GM19395 (cell line): ENCODE data around the gene CDH24.

Experiments
- ATAC-seq: cut with Tn5 transposase; IDR thresholded peaks from one replicate; pipeline ENCODE4 v1.9.1; 2021; ENCODE audit warnings: mild to moderate bottlenecking, moderate library complexity; ENCODE audit not compliant: unreplicated experiment

Gene CDH24

GRCh38 chr14:23045419-23046357, 11.6 kb downstream of the CDH24 start:
- ATAC-seq, result no peak

- ATAC-seq, result no peak
Observed at GRCh38 chr14:23044840-23045239, 12.5 kb downstream of the CDH24 start.

GRCh38 chr14:23043754-23044153, 13.6 kb downstream of the CDH24 start:
- ATAC-seq, result no peak

GRCh38 chr14:23043145-23043544, 14.2 kb downstream of the CDH24 start:
- ATAC-seq, result no peak

- ATAC-seq, result no peak
Observed at GRCh38 chr14:23042162-23042965, 15.0 kb downstream of the CDH24 start, which contains the start of gene PSMB11. Gene PSMB11, plus strand, starts transcription at chr14:23042212. Its CDS starts 14 bp downstream, at chr14:23042226.

GRCh38 chr14:23041729-23042128, 15.6 kb downstream of the CDH24 start:
- ATAC-seq, result no peak

- ATAC-seq, result no peak
Observed at GRCh38 chr14:23040100-23040499, 17.2 kb downstream of the CDH24 start.

- ATAC-seq, result no peak
Observed at GRCh38 chr14:23035303-23036144, 21.8 kb downstream of the CDH24 start.

GRCh38 chr14:23034498-23035302, 22.6 kb downstream of the CDH24 start, which contains the start of gene PSMB5:
Gene PSMB5, minus strand, starts transcription at chr14:23034900. Its CDS starts 19 bp downstream, at chr14:23034881.
- ATAC-seq, result peak; percentile 98

GRCh38 chr14:23033801-23034497, 23.4 kb downstream of the CDH24 start:
- ATAC-seq, result no peak

- ATAC-seq, result no peak
Observed at GRCh38 chr14:23033251-23033727, 24.0 kb downstream of the CDH24 start.

GRCh38 chr14:23030936-23031335, 26.4 kb downstream of the CDH24 start:
- ATAC-seq, result no peak

- ATAC-seq, result no peak
Observed at GRCh38 chr14:23028799-23029198, 28.5 kb downstream of the CDH24 start.

GRCh38 chr14:23025151-23025814, 32.0 kb downstream of the CDH24 start:
- ATAC-seq, result no peak

GRCh38 chr14:23024612-23025075, 32.7 kb downstream of the CDH24 start:
- ATAC-seq, result no peak

- no peak for ATAC-seq
Observed at GRCh38 chr14:23023795-23024152, 33.5 kb downstream of the CDH24 start.

GRCh38 chr14:23023022-23023794, 34.1 kb downstream of the CDH24 start:
- no peak for ATAC-seq
